ENCODE data around the gene PPP1R1C. TPM values are rescaled to one million over a fixed set of nuclear protein-coding genes. Genes with fewer than 3 reads are reported as not detected.

The PPP1R1C gene
- total RNA-seq, 4 donors from 2014 or later: 3.7 to 7.9 TPM; not detected in 2

DNA sequence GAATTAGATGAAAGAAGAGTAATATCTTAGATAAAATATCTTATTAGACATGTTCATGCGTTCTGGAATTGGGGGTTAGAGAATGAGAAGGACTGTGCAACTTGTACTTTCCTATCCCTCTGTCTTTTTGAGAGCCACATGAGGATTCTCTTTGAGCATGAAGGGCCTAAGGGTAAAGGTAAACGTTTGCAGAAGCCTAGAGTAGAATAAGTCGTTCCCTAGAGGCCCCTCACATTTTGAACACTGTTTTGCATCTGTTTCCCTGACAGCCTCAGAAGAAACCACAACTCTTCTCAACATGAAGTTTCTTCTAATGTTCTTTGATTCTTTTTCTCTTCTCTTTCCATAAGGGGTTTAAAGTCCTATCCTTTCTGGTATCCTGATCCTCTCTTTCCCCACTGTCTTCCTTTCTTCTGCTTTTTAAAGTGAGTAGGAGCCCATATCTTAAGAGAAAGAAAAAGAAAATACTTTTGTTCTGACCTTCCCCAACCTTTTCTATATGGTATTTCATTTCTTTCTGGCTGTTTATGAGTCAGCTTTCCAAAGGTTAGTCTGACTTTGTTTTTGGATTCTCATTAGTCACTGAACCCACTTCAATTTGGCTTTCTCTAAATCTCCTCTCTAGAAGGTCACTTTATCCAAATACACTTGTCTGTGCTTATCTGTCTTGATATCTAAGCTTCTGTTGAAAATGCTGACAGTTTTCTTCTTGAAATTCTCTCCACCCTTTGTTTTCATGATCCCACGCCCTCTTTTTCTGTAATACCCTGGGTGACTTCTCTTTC is 34.8 kb downstream of the PPP1R1C start:
- TF ChIP-seq CTCF (IDR thresholded peaks at IDR 0.05; ENCODE audit: low read depth): no peak

GRCh38 chr2:182023235-182023634 is 37.6 kb downstream of the PPP1R1C start:
- TF ChIP-seq CTCF (IDR thresholded peaks at IDR 0.05; ENCODE audit: low read depth): no peak

DNA sequence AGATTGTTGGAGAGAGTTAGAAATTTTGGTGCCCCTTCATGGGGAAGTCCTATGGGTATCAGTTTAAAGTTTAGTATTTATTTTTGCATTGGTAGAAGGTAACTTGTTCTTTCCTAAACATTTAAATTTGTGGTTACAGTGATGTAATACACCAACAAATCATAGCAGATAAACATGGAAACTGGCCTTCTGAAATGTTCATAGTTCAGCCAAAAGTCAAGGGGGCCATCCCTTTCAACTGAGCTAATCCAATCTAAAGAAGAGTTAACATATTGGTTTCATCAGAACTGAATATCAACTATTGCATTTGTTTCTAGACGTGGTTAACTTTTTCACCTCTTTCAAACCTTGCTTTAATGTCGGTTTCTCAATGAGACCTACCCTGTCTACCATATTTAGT is 46.3 kb downstream of the PPP1R1C start:
- no peak for TF ChIP-seq CTCF (IDR thresholded peaks at IDR 0.05; ENCODE audit: low read depth)

DNA sequence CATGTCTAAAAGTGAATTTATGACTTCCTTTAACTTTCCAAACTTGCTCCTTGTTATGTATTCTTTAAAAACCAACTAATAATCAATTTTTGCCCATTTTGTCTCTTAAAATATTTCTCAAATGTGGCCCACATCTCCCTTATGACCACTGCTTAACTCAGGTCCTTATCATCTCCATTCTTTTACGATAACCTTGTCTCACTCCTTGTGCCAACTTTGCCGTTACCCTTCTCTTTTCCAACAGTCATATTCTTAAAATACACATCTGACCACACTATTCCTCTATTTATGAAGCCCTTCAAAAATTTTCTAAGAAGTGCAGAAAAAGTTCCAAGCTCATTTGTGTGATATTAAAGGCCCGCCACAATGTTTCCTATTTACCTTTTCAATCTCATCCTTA is 47.8 kb downstream of the PPP1R1C start:
- TF ChIP-seq CTCF (IDR thresholded peaks at IDR 0.05; ENCODE audit: low read depth): no peak

DNA sequence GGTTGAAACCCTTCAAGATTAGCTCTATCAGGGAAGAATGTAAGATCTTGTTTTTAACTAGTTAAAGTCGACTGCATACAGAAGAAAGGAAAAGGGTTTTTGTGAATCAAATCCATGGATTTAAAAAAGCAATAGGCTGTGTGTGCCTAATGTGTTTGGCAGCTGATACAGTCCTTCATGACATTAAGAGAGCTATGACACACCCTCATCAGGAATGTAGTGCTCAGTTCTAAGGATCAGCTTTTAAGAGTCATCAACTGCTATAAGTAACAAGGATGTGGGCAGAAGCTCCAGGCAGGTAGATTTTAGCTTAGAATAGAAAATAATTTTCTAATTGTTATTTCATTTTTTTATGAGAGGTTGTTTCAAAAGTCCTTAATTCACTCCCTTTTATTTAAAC is 52.9 kb downstream of the PPP1R1C start:
- no peak for TF ChIP-seq CTCF (IDR thresholded peaks at IDR 0.05; ENCODE audit: low read depth)

GRCh38 chr2:182043021-182043420 is 57.4 kb downstream of the PPP1R1C start:
- no peak for TF ChIP-seq CTCF (IDR thresholded peaks at IDR 0.05; ENCODE audit: low read depth)

DNA sequence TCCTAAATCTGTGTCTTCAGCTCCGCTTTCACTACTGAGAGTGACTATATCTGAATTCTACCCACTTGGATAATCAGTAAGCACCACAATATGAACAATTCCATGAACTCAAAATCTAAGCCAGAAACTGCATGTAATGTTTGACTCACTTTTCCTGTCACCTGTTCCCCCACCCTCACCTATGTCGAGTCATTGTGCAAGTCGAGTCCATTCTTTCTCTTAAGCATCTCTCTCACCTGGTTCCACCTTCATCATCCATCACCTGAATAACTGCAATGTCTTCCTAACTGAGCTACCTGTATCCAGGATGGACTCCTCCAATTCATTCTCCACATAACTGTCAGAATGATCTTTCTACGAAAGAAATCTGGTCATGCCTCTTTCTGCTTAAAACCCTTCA is 58.2 kb downstream of the PPP1R1C start:
- TF ChIP-seq CTCF (IDR thresholded peaks at IDR 0.05; ENCODE audit: low read depth): no peak

All from subcutaneous adipose tissue (tissue), 4 donors.